Epidermal melanocyte (primary cell): ENCODE data around the gene VSIG10L.

Source experiments
- DNase-seq: peaks from one replicate; pipeline ENCODE4 v3.0.0; 2011; ENCODE audit warnings: low spot score; ENCODE audit not compliant: insufficient read length

VSIG10L gene

DNA sequence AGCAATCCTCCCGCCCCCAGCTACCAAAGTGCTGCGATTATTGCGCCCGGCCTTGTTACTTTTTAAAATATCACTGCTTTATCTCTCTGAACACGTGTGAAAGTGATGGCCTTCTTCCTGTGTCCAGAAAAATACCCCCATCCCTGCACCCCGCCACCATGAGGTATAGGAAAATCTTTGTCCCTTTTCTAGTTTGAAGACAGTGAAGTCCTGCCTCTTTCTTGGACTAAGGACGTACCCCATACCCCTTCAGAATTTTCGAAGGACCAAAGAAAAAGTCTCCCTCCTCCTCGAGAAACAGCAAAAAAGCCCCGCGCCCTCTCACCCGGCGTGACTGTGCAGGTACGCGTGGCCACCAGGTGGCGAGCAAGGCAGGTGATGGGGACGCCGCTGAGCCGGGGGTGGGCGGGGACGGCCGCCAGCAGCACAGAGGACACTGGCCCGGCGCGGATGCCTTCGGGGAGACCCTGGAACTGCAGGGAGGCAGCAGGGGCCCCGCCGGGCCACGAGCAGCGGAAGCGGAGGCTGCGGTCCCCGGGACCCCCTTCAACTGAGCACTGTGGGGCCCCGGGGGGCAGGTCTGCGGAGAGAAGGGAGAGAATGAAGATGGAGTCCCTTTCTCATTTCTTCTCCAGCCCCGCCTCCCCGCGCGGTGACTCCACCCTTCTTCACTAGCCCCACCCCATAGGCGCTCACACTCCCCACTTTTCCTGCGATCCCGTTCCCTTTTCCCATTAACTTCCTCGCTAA lies 3.2 kb downstream of the VSIG10L start:
- peak; percentile 81 for DNase-seq

DNA sequence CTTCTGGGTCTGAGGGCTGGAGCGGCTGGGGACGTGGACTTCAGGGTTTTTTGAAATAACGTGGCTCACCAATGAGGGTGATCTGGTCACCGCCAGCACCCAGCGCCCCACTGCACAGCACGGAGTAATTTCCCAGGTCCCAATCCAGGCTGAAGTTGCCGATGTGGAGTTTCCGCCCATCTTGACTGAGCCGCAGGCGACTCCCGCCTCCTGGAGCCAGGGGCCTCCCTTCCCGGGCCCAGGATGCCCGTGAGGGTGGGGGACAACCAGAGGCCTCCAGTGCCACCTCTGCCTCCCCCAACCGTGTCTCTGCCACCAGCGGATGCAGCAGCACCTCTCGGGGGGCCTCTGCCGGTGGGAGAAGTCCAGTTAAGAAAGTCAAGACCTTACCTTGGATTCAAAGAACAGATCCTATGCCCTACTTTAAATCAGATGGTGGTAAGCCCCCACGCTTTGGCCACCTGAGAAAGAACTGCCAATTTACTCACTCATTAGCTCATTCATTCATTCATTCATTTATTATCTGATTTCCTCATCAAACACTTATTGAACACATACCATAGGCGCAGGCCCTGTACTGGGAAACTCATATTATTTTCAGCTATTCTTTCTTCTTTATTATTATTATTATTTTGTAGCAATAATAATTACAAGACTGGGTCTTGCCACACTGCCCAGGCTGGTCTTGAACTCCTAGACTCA lies 3.9 kb downstream of the VSIG10L start:
- DNase-seq, result no peak

DNA sequence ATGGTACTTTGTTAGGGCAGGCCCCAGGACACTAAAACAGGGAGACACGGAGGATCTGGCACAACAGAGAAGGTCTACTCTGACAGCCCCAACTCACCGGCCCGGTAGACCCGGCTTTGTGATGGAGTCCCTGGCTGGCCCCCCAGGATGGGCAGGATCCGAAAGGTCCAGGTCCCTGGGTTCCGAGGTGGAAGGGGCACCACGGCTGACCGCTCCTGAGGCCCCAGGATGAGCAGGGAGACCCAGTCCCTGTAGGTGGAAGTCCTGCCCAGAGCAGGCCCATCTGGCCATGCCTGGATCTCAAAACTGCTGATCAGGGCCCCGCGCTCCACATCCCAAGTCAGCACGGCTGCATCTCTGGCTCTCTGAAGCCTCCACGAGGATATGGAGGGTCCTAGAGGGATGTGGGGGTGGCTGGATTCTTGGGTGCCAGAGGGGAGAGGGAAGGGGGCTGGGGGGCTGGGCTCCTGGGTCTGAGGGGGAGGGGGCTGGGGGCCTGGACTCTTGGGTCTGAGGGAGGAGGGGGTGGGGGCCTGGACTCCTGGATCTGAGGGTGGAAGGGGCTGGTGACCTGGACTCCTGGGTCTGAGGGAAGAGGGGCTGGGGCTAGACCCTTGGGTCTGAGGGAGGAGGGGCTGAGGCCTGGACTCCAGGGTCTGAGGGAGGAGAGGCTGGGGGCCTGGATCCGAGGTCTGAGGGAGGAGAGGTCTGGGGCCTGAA lies 4.6 kb downstream of the VSIG10L start:
- peak; percentile 8 for DNase-seq

DNA sequence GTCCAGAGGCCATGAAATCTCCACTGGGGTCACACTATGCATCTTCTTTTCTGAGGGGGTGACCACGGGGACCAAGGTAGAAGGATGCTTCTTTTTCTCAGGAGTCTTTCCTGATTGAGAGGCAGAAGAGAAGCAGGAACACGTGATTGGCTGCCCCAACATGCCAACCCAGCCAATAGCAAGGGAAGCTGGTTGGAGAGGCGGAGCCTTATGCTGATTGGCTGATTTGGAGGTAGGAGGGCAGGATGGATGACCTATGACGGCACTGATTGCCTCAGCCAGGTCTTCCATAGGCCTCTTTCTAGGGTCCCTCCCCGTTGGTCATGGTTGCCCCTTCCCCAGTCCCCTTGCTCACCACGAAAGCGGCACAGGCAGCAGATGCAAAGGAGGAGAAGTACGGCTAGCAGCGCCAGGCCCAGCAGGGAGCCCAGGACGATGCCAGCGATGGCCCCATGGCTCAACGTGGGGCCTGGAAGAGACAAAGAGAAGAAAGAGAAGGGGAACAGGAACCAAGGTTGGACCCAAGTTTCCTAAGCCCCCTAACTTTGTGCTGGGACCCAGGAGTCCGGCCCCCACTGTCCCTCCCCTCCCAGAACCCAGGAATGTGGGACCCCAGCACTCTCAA lies 8.0 kb downstream of the VSIG10L start:
- DNase-seq, result peak; percentile 5

DNA sequence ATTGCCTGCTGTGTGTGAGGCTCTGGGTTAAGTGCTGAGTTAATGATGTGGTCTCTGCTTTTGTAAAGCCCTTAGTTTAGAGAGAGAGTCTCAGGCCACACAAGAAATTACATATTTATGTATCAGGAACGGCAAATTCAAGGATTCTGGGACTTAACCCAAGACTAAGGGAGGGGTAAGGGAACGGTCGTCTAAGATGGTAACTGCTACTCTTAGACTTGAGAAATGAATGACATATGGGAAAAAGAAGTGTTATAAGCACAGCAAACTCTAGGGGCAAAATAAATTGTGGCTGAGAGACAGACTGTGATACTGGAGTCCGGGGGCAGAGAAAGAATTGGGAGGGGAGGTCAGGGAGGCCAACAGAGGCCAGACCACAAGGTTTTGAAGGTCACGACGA lies 10.2 kb downstream of the VSIG10L start:
- DNase-seq, result peak; percentile 15

DNA sequence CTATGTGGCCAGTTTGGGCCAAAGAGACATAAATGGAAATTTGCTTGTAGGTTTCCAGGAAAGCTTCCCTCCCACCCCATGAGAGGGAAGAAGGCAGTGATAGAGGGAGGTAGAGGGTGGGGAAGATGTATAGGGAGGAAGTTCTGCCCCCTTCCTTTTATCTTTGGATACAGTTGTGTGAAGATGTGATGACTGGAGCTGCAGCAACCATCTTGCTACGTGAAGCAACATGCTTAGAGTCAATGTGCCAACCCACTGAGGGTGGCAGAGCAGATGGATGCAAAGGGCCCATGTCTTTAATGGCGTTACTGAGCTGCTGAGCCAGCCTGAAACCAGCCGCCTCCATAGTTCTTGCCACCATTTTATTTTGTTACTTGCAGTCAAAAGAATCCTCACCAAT lies 10.7 kb downstream of the VSIG10L start:
- DNase-seq, result peak; percentile 9

DNA sequence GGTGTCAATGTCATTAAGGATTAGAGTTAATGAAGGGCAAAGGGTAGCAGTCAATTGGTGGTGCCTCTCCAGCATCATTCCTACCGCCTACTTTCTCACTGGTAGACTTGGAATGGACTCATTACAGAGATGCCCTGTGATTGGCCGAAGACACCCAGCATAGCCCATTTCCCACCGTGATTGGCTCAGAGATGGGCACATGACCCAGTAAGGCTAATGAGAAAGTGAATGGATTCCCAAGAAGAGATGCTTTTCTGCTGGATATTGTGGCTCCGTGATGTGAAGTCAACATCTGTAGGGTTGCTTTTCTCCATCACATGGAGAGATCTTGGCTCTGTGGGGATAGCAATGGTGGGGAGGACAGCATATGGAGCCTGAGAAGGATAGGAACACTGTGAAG lies 11.6 kb downstream of the VSIG10L start:
- DNase-seq, result no peak

DNA sequence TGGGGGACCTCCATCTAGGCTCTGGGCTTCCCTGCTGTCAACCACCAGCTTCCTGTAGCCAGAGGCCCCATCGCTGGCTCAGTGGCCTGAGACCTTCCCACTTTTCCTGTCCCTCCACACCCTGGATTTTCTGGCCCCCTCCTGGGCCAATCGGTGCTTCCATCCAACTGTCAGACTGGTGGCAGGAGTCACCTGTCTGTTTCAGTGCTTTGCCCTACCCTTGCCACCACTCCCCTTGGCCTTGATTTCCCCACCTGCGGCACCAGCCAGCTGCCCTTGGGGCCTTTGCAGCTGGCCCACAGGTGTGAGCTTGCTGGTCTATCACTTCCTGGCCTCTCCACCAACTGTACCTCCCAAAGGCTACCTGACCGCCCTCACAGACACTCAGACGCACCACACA lies 12.5 kb downstream of the VSIG10L start:
- DNase-seq, result no peak

DNA sequence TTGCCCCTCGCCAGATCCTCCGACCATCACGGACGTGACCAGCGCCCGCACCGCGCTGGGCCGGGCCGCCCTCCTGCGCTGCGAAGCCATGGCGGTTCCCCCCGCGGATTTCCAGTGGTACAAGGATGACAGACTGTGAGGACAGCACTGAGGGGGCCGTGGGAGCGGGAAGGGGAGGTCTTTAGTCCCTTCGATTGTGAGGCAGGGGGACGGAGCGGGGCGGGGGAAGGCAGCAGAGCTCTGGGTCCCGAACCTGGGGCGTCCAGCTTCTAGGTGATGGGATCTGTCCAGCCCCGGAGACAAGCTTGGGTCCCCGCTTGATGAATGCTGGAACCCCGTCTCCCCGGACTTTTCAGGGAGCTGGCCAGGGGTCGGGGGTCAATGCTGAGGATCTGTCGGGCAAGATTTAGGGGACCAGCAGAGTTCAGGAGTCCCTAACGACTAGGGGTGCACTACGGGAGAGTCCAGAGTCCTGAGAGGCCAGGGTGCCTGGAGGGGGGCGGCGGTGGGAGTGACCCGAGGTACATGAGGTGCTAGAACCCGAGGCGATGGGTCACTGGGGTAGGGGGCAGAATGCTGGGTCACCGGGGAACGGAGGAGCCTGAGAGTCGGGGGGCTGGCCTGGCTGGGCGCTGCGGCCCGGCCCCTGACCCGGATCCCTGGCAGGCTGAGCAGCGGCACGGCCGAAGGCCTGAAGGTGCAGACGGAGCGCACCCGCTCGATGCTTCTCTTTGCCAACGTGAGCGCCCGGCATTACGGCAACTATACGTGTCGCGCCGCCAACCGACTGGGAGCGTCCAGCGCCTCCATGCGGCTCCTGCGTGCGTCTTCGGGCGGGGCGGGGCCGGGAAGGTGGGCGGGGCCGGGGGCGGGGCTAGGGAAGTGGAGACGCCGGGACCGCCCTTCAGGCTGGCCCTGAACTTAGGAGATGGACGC lies 14.6 kb downstream of the VSIG10L start:
- peak; percentile 40 for DNase-seq

DNA sequence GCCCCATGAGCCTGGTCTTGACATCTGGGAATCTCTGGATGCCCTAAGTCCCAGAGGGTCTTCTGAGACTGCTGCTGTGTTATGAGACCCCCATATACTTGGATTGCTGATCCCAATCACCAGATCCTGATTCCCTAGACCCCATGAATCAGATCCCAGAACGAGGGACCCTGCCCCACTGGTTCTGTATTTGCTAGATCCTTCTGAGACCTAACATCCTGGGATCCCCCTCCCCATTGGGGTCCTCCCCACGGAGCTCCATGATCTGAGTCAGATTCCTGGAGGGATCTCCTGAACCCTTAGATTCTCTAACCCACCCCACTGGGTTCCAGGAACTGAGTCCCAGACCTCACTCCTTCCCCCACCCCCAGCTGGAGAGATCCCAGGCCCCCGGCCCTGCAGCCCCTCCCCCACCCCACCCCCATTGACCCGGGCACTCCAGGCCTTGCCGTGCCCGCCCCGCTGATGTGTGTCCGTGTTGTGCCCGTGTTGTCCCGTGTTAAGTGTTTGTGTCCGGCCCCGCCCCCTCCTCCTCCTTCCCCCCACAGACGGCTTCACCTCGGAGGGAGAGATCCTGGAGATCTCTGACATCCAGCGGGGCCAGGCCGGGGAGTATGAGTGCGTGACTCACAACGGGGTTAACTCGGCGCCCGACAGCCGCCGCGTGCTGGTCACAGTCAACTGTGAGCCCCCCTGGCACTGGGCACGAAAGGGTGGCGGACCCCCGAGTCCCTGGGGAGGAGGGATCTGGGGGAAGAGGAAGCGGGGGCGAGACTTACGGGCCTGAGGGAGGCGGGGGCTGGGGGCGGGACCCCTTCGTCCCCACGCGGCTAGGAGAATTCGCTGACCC lies 15.5 kb downstream of the VSIG10L start:
- peak; percentile 17 for DNase-seq

DNA sequence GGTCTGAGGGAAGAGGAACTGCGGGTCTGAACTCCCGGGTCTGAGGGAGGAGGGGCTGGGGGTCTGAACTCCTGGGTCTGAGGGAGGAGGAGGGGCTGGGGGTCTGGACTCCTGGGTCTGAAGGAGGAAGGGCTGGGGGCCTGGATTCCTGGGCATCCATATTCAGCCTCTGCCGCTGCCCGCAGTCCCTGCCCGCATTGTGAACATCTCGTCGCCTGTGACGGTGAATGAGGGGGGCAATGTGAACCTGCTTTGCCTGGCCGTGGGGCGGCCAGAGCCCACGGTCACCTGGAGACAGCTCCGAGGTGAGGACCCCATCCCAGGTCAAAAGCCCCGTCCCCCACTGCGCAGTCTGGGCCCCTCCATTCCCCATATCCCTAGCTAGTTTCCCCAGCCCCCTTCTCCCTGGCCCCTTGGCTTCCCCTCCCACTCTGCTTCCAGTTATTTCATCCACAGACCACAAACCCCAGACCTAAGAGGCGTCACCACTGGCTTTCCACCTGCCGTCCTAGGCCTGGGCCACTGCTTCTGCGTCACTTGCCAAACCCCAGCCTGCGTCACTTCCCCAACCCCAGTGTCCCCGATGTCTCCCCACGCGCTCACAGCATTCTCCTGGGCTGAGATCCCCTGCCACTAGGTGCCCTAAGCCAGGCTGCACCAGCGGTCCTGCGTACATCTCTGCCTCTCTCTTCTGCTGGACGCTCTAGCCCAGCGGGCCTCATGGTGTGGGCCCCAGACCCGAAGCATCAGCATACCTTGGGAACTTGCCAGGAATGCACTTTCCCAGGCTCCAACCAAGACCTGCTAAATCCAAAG lies 16.6 kb downstream of the VSIG10L start:
- DNase-seq, result no peak

DNA sequence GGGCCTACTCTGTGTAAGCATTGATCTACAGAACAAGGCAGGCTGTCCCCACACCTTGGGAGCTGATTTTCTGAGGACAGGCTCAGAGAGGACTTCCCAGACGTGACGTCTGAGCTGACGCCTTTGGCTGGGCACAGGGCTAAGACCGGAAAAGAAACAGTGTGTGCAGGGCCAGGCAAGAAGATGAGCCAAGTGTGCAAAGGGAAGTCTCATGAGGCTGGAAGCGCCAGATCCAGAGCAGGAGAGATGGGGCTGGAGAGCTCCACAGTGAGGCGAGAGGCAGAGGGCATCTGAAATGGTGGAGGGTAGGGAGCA lies 17.8 kb downstream of the VSIG10L start:
- DNase-seq, result no peak

DNA sequence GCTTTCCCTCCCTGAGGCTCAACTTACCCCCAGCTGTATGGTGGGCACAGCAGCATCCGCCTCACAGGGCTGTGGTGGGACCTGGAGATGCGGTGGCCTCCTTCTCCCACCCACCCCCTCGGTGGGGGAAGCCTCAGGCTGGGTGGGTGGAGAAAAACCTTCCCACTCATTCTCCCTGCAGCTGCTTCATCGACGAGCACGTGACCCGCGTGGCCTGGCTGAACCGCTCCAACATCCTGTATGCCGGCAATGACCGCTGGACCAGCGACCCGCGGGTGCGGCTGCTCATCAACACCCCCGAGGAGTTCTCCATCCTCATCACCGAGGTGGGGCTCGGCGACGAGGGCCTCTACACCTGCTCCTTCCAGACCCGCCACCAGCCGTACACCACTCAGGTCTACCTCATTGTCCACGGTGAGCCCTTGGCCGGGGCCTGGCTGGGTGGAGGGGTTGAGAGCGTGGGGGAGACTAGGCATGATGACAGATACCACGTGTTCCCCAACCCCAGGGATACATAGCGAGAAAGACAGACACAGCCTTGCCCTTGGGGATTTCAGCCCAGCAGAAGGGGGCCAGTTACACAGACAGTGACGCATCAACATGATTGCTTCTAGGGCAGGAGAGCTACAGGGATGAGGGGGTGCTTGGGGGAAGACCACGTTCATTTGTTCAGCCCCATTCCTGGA lies 18.3 kb downstream of the VSIG10L start:
- DNase-seq, result no peak

DNA sequence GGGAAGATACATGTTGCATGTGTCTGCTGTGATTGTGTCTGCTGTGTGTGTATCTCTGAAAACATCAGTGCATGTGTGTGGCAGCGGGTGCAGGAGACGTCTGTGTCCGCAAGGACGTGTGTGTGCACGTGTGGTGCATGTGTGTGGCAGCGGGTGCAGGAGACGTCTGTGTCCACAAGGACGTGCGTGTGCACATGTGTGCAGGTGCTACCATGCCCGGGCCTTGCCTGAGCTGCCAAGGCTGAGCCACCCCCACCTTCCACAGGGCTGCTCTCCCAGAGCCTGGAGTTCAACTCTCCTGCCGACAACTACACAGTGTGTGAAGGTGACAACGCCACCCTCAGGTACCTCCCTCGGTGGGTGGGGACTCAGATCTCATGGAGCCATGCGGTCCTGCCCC lies 20.1 kb downstream of the VSIG10L start:
- DNase-seq, result no peak

DNA sequence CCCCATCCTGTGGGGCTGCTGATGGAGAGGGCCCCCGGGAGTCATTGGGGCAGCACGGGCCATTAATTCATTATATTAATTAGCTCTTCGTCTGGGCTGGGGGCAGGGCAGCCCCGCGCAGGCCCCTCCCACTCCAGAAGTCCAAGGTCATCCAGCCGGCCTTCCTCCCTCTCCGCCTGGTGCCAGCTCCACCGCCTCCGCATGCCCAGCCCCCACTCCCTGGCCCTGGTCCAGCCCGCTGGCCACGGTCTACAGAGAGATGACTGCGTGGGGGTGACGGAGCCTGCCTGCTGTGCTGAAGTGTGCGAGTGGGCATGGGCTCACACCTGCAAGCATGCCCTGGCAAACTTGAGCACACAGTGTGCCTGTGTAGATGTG lies 21.7 kb downstream of the VSIG10L start:
- DNase-seq, result no peak

DNA sequence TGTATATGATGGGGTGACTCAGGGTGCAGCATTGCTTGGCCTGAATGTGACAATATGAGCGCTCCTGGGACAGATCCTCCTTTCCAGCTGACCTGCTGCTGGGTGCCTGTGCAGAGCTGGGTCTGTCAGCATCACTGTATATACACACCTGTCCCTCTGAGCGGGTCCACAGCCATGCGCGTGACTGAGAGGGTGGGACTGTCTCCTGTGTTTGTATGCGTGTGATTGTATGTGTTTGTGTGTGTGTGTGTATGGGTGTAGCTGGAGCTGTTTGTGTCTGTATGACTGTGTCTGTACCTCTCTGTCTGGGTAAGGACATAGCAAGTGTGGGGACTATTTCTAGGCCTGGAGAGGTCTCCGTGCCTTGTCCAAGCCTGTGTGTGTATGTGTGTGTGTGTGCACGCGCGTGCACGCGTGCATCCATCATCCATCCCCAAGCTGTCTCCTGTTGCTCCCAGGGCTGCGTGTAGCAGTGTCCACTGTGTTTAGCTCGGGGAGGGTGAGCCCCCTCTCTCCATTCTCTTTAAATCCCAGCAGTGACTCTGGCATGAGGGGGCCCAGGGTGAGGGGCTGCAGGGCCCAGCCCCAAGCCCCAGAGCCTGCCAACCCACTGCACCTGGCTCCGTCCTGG lies 22.2 kb downstream of the VSIG10L start:
- DNase-seq, result no peak

DNA sequence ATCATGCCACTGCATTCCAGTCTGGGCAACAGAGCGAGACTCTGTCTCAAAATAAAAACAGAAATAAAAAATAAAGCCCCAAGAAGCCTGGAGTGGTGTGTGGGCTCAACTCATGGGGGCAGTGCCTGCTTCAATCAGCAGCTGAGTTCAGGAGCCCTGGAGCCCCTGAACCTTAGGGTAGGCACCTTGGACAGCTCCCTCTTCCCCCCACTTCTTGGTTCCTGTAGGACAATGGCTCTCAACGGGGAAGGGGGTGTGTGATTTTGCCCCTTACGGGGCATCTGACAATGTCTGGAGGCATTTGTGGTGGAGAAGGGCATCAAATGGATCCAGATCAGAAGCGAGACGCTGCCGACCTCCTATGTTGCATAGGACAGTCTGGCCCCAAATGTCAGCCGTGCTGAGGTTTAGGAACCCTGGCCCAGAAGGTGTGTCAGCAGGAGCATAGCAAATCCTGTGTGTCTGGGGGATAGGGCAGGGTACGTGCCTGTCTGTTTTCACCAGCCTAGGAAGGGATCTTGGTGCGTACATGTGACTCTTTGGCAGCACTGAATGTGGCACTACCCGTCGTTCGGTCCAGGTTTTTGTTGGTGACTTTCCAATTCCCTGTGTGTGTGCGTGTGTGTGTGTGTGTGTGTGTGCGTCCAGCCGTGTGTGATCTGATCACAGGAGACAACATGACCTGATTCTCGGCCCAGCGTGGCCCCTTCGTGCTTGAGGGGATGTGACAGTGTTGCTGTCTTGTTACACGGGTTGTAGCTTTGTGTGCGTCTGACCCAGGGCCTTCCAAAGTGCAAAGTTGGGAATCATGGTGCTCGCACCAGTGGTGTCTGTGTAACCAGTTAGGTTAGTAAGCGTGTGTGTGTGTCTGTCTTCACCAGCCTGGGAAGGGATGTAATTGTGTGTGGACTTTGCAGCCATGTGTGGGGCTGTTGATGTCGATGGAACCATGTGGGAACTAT lies 23.0 kb downstream of the VSIG10L start:
- no peak for DNase-seq
